ENCODE results near the gene RGS17. TPM values are rescaled to one million over a fixed set of nuclear protein-coding genes. Genes with fewer than 3 reads are reported as not detected.

The RGS17 gene
- total RNA-seq, 8 experiments from 2014 or later = 1.2 to 20.0 (median 11.4) TPM

DNA sequence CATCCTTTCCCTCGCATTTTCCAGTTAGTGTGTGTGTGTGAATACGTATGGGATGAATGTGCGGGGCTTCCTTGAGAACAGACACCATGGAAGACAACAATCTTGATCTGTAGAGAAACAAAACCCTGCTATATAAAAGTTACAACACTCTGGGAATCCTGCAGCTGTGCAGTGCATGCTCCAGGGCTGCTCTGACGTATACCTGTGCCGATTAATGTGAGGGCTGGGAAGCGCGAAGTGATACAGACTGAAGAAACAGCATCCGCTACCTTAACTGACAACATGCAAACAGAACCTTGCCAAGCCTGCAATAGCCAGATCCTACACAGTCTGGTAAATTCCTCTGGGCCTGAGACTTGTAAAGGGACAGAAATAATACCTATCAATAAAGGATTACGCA, 96.9 kb downstream of the RGS17 start:
- ATAC-seq (replicated peaks in 6 of 8) = no peak
- in situ Hi-C loops (cut with MboI; ENCODE audit: low pct_unique_long_range_greater_than_20kb in 2 of 9, low sequenced_read_pairs in 9 of 9, unreplicated experiment in 9 of 9) = loop anchor here in 1 of 9 experiments (25.0 kb wide), 1 partner anchor 278 kb away; no protein-coding TSS in a partner anchor
- Histone ChIP-seq H3K27ac (no peak overlapping the region), H3K4me1 (replicated peaks in 1 of 2) (no peaks in the 10 kb centered on the region), H3K4me3 (no peak overlapping the region)
- 88 to 100% (median 100%) methylated on average over 1 to 8 of the region's 9 CpGs; no CpG with 5 or more reads in 3 of the 10 experiments for WGBS, 10 experiments

- peak in 2 of 8 experiments; percentile 21 to 32 for ATAC-seq (replicated peaks in 6 of 8)
- WGBS, 10 experiments = 46 to 92% (median 80%) methylated on average over 2 to 9 of the region's 9 CpGs
- in situ Hi-C loops (cut with MboI; ENCODE audit: low pct_unique_long_range_greater_than_20kb in 2 of 9, low sequenced_read_pairs in 9 of 9, unreplicated experiment in 9 of 9) = loop anchor here in 1 of 9 experiments (25.0 kb wide), 1 partner anchor 280 kb away; no protein-coding TSS in a partner anchor
- Histone ChIP-seq H3K4me1 (replicated peaks in 1 of 2) (no peaks in the 10 kb centered on the region), H3K27ac (no peak overlapping the region), H3K4me3 (no peak overlapping the region)
Measured at GRCh38 chr6:153032255-153032882, 98.7 kb downstream of the RGS17 start.

DNA sequence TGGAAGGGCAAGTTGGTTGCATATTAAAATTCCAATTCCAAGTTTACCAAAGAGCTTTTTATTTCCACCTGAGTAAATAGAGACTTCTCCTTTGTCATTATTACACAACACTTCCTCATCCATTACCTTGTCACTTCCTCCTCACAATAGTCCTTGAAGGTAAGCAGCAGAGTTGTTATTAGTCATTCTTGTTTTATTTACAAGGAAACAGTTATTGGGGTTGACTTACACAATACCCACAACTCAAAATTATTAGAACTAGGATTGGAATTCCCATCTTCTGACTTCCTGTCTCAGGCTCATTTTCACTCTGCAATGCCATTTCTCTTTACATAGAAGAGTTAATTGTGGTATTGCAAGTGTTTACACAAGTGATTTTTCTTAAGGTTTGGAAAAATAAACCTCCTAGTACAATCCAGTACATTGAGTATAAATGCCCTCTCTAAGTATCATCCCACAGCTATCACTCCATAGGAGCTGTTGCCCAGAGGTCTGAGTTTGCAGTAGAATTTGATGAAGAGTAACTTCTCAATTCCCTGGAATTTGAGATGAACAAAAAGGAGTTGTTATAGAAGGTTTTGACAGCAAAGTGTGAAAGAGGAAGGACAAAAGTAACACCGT, 99.6 kb downstream of the RGS17 start:
- 27 to 100% (median 60%) methylated on average over 1 of the region's 1 CpG; no CpG with 5 or more reads in 5 of the 10 experiments for WGBS, 10 experiments
- Histone ChIP-seq H3K27ac (no peak overlapping the region), H3K4me3 (no peak overlapping the region), H3K4me1 (replicated peaks in 1 of 2) (no peaks in the 10 kb centered on the region)
- in situ Hi-C loops (cut with MboI; ENCODE audit: low pct_unique_long_range_greater_than_20kb in 2 of 9, low sequenced_read_pairs in 9 of 9, unreplicated experiment in 9 of 9) = loop anchor here in 1 of 9 experiments (25.0 kb wide), 1 partner anchor 281 kb away; no protein-coding TSS in a partner anchor
- ATAC-seq (replicated peaks in 6 of 8) = no peak

DNA sequence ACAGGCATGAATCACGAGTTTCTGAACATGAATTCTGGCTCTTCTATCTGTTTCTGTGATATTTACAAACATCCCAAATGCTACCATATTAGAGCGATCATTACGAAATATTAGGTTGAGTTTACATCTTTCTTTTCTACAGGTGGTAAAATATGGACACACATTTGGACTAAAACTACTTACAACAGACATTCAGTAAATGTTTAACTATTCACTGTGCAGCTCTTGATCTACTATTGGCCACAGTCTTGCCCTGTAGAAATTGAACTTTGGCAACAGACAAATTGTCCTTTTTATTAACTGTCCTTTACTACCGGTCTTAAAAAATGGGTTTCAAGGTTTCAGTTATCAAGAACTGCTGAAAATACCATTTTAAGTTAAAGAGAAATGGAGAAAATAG, 102.1 kb downstream of the RGS17 start:
- Histone ChIP-seq H3K27ac (no peak overlapping the region), H3K4me1 (replicated peaks in 1 of 2) (no peaks in the 10 kb centered on the region), H3K4me3 (no peak overlapping the region)
- in situ Hi-C loops (cut with MboI; ENCODE audit: low pct_unique_long_range_greater_than_20kb in 2 of 9, low sequenced_read_pairs in 9 of 9, unreplicated experiment in 9 of 9) = loop anchor here in 1 of 9 experiments (25.0 kb wide), 1 partner anchor 283 kb away; no protein-coding TSS in a partner anchor
- WGBS, 10 experiments = 29 to 95% (median 73%) methylated on average over 1 to 4 of the region's 4 CpGs; no CpG with 5 or more reads in 3 of the 10 experiments
- no peak for ATAC-seq (replicated peaks in 6 of 8)

DNA sequence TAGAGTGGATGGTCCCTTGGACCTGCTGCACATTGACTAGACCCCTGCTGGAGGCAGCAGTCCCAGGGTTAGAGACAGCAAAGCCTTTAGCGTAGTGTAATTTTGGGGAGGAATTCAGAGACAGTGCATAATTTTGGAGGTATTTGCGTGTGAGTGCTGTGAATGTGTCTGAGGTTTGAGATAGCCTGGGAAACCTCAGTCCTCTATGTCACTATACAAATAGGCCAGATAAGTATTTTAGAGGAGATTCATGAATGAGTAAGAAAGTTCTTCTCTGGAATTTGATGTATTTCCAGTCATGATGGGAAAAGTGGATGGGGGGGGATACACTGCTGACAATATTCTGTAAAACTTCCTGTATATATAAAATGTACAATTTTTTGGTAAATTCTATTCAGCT, 102.8 kb downstream of the RGS17 start:
- ATAC-seq (replicated peaks in 6 of 8) = no peak
- H3K4me1 ChIP-seq (replicated peaks in 1 of 2) = no peaks in the 10 kb centered on the region
- in situ Hi-C loops (cut with MboI; ENCODE audit: low pct_unique_long_range_greater_than_20kb in 2 of 9, low sequenced_read_pairs in 9 of 9, unreplicated experiment in 9 of 9) = loop anchor here in 1 of 9 experiments (25.0 kb wide), 1 partner anchor 284 kb away; no protein-coding TSS in a partner anchor
- 61 to 100% (median 94%) methylated on average over 1 to 2 of the region's 2 CpGs; no CpG with 5 or more reads in 4 of the 10 experiments for WGBS, 10 experiments
- H3K27ac ChIP-seq = no peak overlapping the region
- no peak overlapping the region for H3K4me3 ChIP-seq

- WGBS, 10 experiments = 43 to 100% (median 92%) methylated on average over 1 to 3 of the region's 4 CpGs
- in situ Hi-C loops (cut with MboI; ENCODE audit: low pct_unique_long_range_greater_than_20kb in 2 of 9, low sequenced_read_pairs in 9 of 9, unreplicated experiment in 9 of 9) = loop anchor here in 1 of 9 experiments (25.0 kb wide), 1 partner anchor 285 kb away; no protein-coding TSS in a partner anchor
- no peak for ATAC-seq (replicated peaks in 6 of 8)
- no peak overlapping the region for H3K27ac ChIP-seq
- no peaks in the 10 kb centered on the region for H3K4me1 ChIP-seq (replicated peaks in 1 of 2)
- no peak overlapping the region for H3K4me3 ChIP-seq
Measured at GRCh38 chr6:153027480-153027879, 103.6 kb downstream of the RGS17 start.

DNA sequence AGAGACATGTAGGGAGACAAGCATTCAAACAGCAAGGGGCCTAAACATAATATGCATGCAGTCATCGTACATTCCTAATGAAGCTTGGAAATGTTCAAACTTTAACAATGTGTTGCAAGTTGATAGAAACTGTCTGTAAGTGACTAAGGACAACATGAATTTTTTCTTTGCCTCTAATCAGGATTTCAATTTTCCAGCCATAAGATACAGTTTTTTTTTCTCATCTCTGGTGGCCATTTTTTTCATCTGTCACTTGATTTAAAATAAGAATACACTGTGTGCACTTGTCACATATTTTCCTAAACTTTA, 106.4 kb downstream of the RGS17 start:
- Histone ChIP-seq H3K4me1 (replicated peaks in 1 of 2) (no peaks in the 10 kb centered on the region), H3K27ac (no peak overlapping the region), H3K4me3 (no peak overlapping the region)
- in situ Hi-C loops (cut with MboI; ENCODE audit: low pct_unique_long_range_greater_than_20kb in 2 of 9, low sequenced_read_pairs in 9 of 9, unreplicated experiment in 9 of 9) = loop anchor here in 1 of 9 experiments (25.0 kb wide), 1 partner anchor 288 kb away; no protein-coding TSS in a partner anchor
- WGBS, 10 experiments = 0 to 40% (median 14%) methylated on average over 1 of the region's 1 CpG; no CpG with 5 or more reads in 3 of the 10 experiments
- ATAC-seq (replicated peaks in 6 of 8) = peak in 1 of 8 experiments; percentile 35

GRCh38 chr6:153023977-153024708, 106.9 kb downstream of the RGS17 start:
- in situ Hi-C loops (cut with MboI; ENCODE audit: low pct_unique_long_range_greater_than_20kb in 2 of 9, low sequenced_read_pairs in 9 of 9, unreplicated experiment in 9 of 9) = no loop called here
- peak; percentile 55 to 100 (median 84) for ATAC-seq (replicated peaks in 6 of 8)
- 18 to 74% (median 51%) methylated on average over 3 to 6 of the region's 6 CpGs; no CpG with 5 or more reads in 1 of the 10 experiments for WGBS, 10 experiments

DNA sequence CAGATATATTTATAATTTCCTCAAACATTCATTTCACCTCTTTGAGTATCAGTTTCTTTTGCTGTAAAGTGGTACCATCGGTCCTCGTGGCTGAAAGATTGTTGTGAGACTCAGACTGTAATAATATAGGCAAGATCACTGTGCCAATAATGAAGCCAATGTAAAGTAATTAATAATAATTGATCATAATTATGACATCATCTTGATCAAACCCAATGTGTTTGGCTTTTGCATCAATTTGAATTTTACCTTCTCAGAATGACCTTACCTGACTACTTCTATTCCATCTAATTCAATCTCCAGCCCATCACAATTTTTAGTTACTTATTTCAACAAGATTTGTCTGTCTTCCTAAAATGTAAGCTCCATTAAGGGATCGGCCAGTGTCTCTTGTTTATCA, 112.7 kb downstream of the RGS17 start:
- no peaks in the 10 kb centered on the region for H3K4me1 ChIP-seq (replicated peaks in 1 of 2)
- no peak overlapping the region for H3K4me3 ChIP-seq
- H3K27ac ChIP-seq = no peak overlapping the region
- ATAC-seq (replicated peaks in 6 of 8) = no peak
- WGBS, 10 experiments = 76 to 100% (median 97%) methylated on average over 2 to 3 of the region's 3 CpGs; no CpG with 5 or more reads in 1 of the 10 experiments
- in situ Hi-C loops (cut with MboI; ENCODE audit: low pct_unique_long_range_greater_than_20kb in 2 of 9, low sequenced_read_pairs in 9 of 9, unreplicated experiment in 9 of 9) = no loop called here

More at GRCh38 chr6:153023977-153024708, 106.9 kb downstream of the RGS17 start:
- no peaks in the 10 kb centered on the region for H3K4me1 ChIP-seq (replicated peaks in 1 of 2)
- no peak overlapping the region for H3K4me3 ChIP-seq
- H3K27ac ChIP-seq = no peak overlapping the region

DNA sequence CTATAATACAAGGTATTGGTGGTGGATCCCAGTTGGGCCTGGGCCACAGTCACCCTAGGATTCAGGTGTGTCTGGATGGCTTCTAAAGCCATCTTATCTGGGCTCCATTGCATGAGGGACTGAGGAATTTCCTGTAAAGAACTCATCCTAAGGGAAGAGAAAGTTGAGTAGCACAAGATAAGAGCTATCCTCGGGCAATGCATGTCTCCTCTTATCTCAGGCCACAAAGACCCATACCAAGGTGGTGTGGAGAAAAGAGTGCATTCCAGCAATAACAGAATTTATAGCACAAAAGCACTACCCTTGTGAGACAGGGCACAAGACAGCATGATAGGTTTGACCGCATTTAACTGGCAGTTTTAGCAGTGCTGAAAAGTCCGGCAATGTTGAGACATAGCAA, 114.2 kb downstream of the RGS17 start:
- 83 to 100% (median 100%) methylated on average over 1 to 3 of the region's 3 CpGs; no CpG with 5 or more reads in 5 of the 10 experiments for WGBS, 10 experiments
- in situ Hi-C loops (cut with MboI; ENCODE audit: low pct_unique_long_range_greater_than_20kb in 2 of 9, low sequenced_read_pairs in 9 of 9, unreplicated experiment in 9 of 9) = no loop called here
- ATAC-seq (replicated peaks in 6 of 8) = no peak

DNA sequence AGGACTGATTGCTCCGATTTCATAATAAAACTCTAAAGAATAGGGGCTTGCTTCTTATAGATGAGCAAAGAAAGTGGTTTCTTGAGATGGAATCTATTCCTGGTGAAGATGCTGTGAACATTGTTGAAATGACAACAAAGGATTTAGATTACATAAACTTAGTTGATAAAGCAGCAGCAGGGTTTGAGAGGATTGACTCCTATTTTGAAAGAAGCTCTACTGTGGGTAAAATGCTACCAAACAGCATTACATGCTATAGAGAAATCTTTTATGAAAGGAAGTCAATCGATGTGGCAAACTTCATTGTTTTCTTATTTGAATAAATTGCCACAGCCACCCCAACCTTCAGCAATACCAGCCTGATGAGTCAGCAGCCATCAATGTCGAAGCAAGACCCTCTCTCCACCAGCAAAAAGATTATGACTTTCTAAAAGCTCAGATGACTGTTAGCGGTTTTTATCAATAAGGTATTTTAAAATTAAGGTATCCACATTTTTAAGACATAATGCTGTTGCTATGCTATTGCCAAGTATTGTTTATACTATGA, 115.9 kb downstream of the RGS17 start:
- no peak overlapping the region for H3K4me3 ChIP-seq
- 55 to 100% (median 88%) methylated on average over 2 to 4 of the region's 4 CpGs for WGBS, 10 experiments
- in situ Hi-C loops (cut with MboI; ENCODE audit: low pct_unique_long_range_greater_than_20kb in 2 of 9, low sequenced_read_pairs in 9 of 9, unreplicated experiment in 9 of 9) = no loop called here
- ATAC-seq (replicated peaks in 6 of 8) = no peak
- no peak overlapping the region for H3K27ac ChIP-seq
- no peaks in the 10 kb centered on the region for H3K4me1 ChIP-seq (replicated peaks in 1 of 2)

More for the DNA sequence above, 114.2 kb downstream of the RGS17 start:
- Histone ChIP-seq H3K27ac (no peak overlapping the region), H3K4me3 (no peak overlapping the region), H3K4me1 (replicated peaks in 1 of 2) (no peaks in the 10 kb centered on the region)

- no peak overlapping the region for H3K4me3 ChIP-seq
- H3K27ac ChIP-seq = no peak overlapping the region
- WGBS, 10 experiments = 22 to 100% (median 79%) methylated on average over 1 to 2 of the region's 2 CpGs
- no peaks in the 10 kb centered on the region for H3K4me1 ChIP-seq (replicated peaks in 1 of 2)
- in situ Hi-C loops (cut with MboI; ENCODE audit: low pct_unique_long_range_greater_than_20kb in 2 of 9, low sequenced_read_pairs in 9 of 9, unreplicated experiment in 9 of 9) = no loop called here
- peak in 1 of 8 experiments; percentile 24 for ATAC-seq (replicated peaks in 6 of 8)
Measured at GRCh38 chr6:153013438-153013837, 117.6 kb downstream of the RGS17 start.

DNA sequence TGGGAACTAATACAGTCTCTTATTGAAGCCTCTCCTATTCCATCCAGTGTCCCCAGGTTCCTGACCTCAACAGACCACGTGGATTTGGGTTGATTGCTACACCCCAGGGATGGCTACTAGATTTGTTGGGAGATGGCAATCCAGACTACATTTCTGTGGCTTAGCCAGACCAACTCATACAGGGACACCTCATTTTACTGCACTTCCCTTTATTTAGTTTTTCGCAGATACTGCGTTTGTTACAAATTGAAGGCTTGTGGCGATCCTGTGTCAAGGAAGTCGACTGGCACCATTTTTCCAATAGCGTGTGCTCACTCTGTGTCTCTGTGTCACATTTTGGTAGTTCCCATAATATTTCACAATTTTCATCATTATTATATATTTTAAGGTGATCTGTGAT, 118.2 kb downstream of the RGS17 start:
- WGBS, 10 experiments = 50 to 100% (median 92%) methylated on average over 2 to 5 of the region's 6 CpGs
- no peak for ATAC-seq (replicated peaks in 6 of 8)
- in situ Hi-C loops (cut with MboI; ENCODE audit: low pct_unique_long_range_greater_than_20kb in 2 of 9, low sequenced_read_pairs in 9 of 9, unreplicated experiment in 9 of 9) = no loop called here

More for the DNA sequence above, 118.2 kb downstream of the RGS17 start:
- Histone ChIP-seq H3K4me3 (no peak overlapping the region), H3K4me1 (replicated peaks in 1 of 2) (no peaks in the 10 kb centered on the region), H3K27ac (no peak overlapping the region)
